H1 (cell line): ENCODE data around the gene ANKRD11. TPM values are rescaled to one million over a fixed set of nuclear protein-coding genes. Genes with fewer than 3 reads are reported as not detected.

Source experiments
- CTCF ChIA-PET: fragments of 300-600 bp; sonication (Branson Sonifier 250); formaldehyde crosslinking; loops from one replicate; lab custom pipeline; 2021; ENCODE audit not compliant: partially characterized antibody; lab: Charles Lee
- POLR2A ChIA-PET: fragments of 300-600 bp; sonication (Branson Sonifier 250); formaldehyde crosslinking; loops from one replicate; lab custom pipeline; 2021; ENCODE audit warnings: inconsistent platforms; ENCODE audit not compliant: partially characterized antibody; lab: Charles Lee
- DNase-seq, 2 experiments: peaks; one replicate each; pipeline versions ENCODE4 v3.0.0 to v3.0.0-alpha.2; 2010 to 2022; ENCODE audit warnings: low spot score in 2 of 2, low read depth in 1 of 2, mixed read lengths in 1 of 2
- FAIRE-seq: peaks from 2 replicates; lab custom pipeline; 2011; peaks lifted over from hg19 to GRCh38; lab: Jason Lieb, UNC
- H2AFZ ChIP-seq: 2 replicates; pipeline ENCODE4 v1.8.1; 2012; ENCODE audit warnings: low read length, inconsistent platforms
- H2AK5ac ChIP-seq: 2 replicates; pipeline ENCODE4 v1.6.1; 2013; ENCODE audit warnings: low read depth, low read length
- H2BK120ac ChIP-seq: replicated peaks from 2 replicates; pipeline ENCODE3; 2013; ENCODE audit warnings: low read depth, low read length, inconsistent platforms
- H2BK12ac ChIP-seq: 2 replicates; pipeline ENCODE4 v1.6.1; 2013; ENCODE audit warnings: low read depth, low read length
- H2BK15ac ChIP-seq: 2 replicates; pipeline ENCODE4 v1.6.1; 2013; ENCODE audit warnings: low read length
- H2BK20ac ChIP-seq: 2 replicates; pipeline ENCODE4 v1.6.1; 2013; ENCODE audit warnings: low read length
- H2BK5ac ChIP-seq: 2 replicates; pipeline ENCODE4 v1.6.1; 2013; ENCODE audit warnings: low read depth, low read length
- H3K14ac ChIP-seq: 2 replicates; pipeline ENCODE4 v1.6.1; 2013; ENCODE audit warnings: inconsistent platforms; ENCODE audit not compliant: insufficient read length
- H3K18ac ChIP-seq: 2 replicates; pipeline ENCODE4 v1.6.1; 2013; ENCODE audit warnings: low read length; ENCODE audit errors: extremely low read depth
- H3K23ac ChIP-seq: 2 replicates; pipeline ENCODE4 v1.6.1; 2013; ENCODE audit warnings: inconsistent platforms; ENCODE audit not compliant: insufficient read length
- H3K23me2 ChIP-seq: 2 replicates; pipeline ENCODE4 v1.6.1; 2013; ENCODE audit warnings: low read depth, low read length
- H3K27ac ChIP-seq: 2 replicates; pipeline ENCODE4 v1.6.1; 2011; ENCODE audit warnings: low read depth, low read length, inconsistent platforms
- H3K27me3 ChIP-seq, 4 experiments: replicated peaks in 1 of 4; 1 replicate in 1 of 4; 2 replicates in 3 of 4; pipeline versions ENCODE4 v1.6.1 to v1.8.1; 2011 to 2013; ENCODE audit warnings: low read length in 3 of 4, mild to moderate bottlenecking in 3 of 4, inconsistent platforms in 2 of 4, mixed read lengths in 2 of 4, moderate library complexity in 1 of 4; ENCODE audit not compliant: control insufficient read depth in 3 of 4, insufficient read depth in 3 of 4; ENCODE audit errors: extremely low read depth in 1 of 4
- H3K36me3 ChIP-seq, 4 experiments: 2 replicates each; pipeline versions ENCODE4 v1.6.1 to v1.8.1; 2011 to 2013; ENCODE audit warnings: mild to moderate bottlenecking in 4 of 4, low read length in 3 of 4, moderate library complexity in 2 of 4, control low read depth in 1 of 4, inconsistent platforms in 1 of 4; ENCODE audit not compliant: insufficient read depth in 4 of 4, control insufficient read depth in 2 of 4
- H3K4ac ChIP-seq: replicated peaks from 2 replicates; pipeline ENCODE3; 2013; ENCODE audit warnings: low read length, low read depth, mixed read lengths, inconsistent platforms; ENCODE audit not compliant: insufficient read length
- H3K4me1 ChIP-seq, 4 experiments: replicated peaks in 1 of 4; 1 replicate in 1 of 4; 2 replicates in 3 of 4; pipeline versions ENCODE4 v1.6.1 to v1.8.1; 2011 to 2013; ENCODE audit warnings: low read length in 3 of 4, inconsistent platforms in 2 of 4, mixed read lengths in 1 of 4; ENCODE audit not compliant: insufficient read depth in 4 of 4, control insufficient read depth in 3 of 4
- H3K4me2 ChIP-seq, 2 experiments: 2 replicates each; pipeline versions ENCODE4 v1.6.1 to v1.8.1; 2011 to 2013; ENCODE audit warnings: low read depth in 2 of 2, low read length in 2 of 2, control low read depth in 1 of 2, inconsistent platforms in 1 of 2, mild to moderate bottlenecking in 1 of 2; ENCODE audit not compliant: insufficient read depth in 1 of 2
- H3K4me3 ChIP-seq, 4 experiments: fragments of 200-600, 300-600 bp in 1 of 4; sonication (generic), shearing (Covaris generic), sonication (Bioruptor Twin) in 1 of 4; 2 replicates each; pipeline versions ENCODE4 v1.5.1 to v1.8.1; 2011 to 2016; ENCODE audit warnings: low read length in 4 of 4, low read depth in 3 of 4, control low read depth in 2 of 4, inconsistent platforms in 2 of 4, mild to moderate bottlenecking in 2 of 4, mixed read lengths in 1 of 4, moderate library complexity in 1 of 4; ENCODE audit not compliant: insufficient read depth in 2 of 4; ENCODE audit errors: extremely low read depth in 1 of 4
- H3K56ac ChIP-seq: replicated peaks from 2 replicates; pipeline ENCODE3; 2013; ENCODE audit warnings: low read depth, mild to moderate bottlenecking, mixed read lengths, low read length, inconsistent platforms; ENCODE audit not compliant: insufficient read length
- H3K79me1 ChIP-seq: 2 replicates; pipeline ENCODE4 v1.6.1; 2013; ENCODE audit warnings: low read depth, low read length, control low read depth
- H3K79me2 ChIP-seq, 2 experiments: 2 replicates each; pipeline versions ENCODE4 v1.6.1 to v1.8.1; 2012 to 2013; ENCODE audit warnings: low read length in 2 of 2, mild to moderate bottlenecking in 2 of 2, inconsistent platforms in 1 of 2; ENCODE audit not compliant: insufficient read depth in 2 of 2, control insufficient read depth in 1 of 2
- H3K9ac ChIP-seq, 4 experiments: replicated peaks in 1 of 4; 1 replicate in 1 of 4; 2 replicates in 3 of 4; pipeline versions ENCODE4 v1.6.1 to v1.8.1; 2011 to 2013; ENCODE audit warnings: low read depth in 3 of 4, low read length in 3 of 4, control low read depth in 2 of 4, mild to moderate bottlenecking in 2 of 4, moderate library complexity in 2 of 4, inconsistent platforms in 1 of 4; ENCODE audit errors: extremely low read depth in 1 of 4
- H3K9me3 ChIP-seq, 2 experiments: 2 replicates each; pipeline versions ENCODE4 v1.6.1 to v1.8.1; 2012 to 2013; ENCODE audit warnings: mild to moderate bottlenecking in 2 of 2, moderate library complexity in 2 of 2, control low read depth in 1 of 2, inconsistent platforms in 1 of 2, low read depth in 1 of 2, low read length in 1 of 2, mixed read lengths in 1 of 2; ENCODE audit not compliant: insufficient read depth in 2 of 2
- H4K20me1 ChIP-seq, 2 experiments: replicated peaks in 1 of 2; 2 replicates each; pipeline versions ENCODE3 to v1.8.1; 2011 to 2013; ENCODE audit warnings: inconsistent platforms in 2 of 2, low read length in 2 of 2, mild to moderate bottlenecking in 1 of 2; ENCODE audit not compliant: insufficient read depth in 2 of 2, control insufficient read depth in 1 of 2
- H4K5ac ChIP-seq: 2 replicates; pipeline ENCODE4 v1.6.1; 2013; ENCODE audit warnings: low read length, low read depth, mixed read lengths, inconsistent platforms; ENCODE audit not compliant: insufficient read length
- H4K8ac ChIP-seq: 2 replicates; pipeline ENCODE4 v1.8.0; 2013; ENCODE audit warnings: mild to moderate bottlenecking, moderate library complexity, low read length, inconsistent platforms; ENCODE audit not compliant: insufficient read depth; ENCODE audit errors: extremely low read depth
- H4K91ac ChIP-seq: replicated peaks from 2 replicates; pipeline ENCODE3; 2013; ENCODE audit warnings: low read length, mixed read lengths, inconsistent platforms; ENCODE audit not compliant: insufficient read length
- EP300 ChIP-seq, 2 experiments: IDR thresholded peaks; 1 replicate in 1 of 2; 2 replicates in 1 of 2; pipeline ENCODE4 v1.6.1; 2011 to 2012; ENCODE audit warnings: low read depth in 2 of 2, low read length in 2 of 2, mild to moderate bottlenecking in 2 of 2, borderline replicate concordance in 1 of 2, inconsistent platforms in 1 of 2, moderate library complexity in 1 of 2
- TAF7 ChIP-seq: optimal IDR thresholded peaks from 2 replicates; pipeline ENCODE3; 2011; ENCODE audit warnings: low read depth, mild to moderate bottlenecking, inconsistent platforms, low read length, moderate library complexity, borderline replicate concordance
- WGBS, 2 experiments: shearing (Covaris generic) in 1 of 2; methylation state at CpG; one replicate each; pipeline versions ENCODE4 v1.1.6 to v1.1.7; 2013 to 2015; ENCODE audit warnings: low lambda C conversion rate in 2 of 2, mixed read lengths in 2 of 2, inconsistent platforms in 1 of 2, low coverage in 1 of 2, missing lambda C conversion rate in 1 of 2; ENCODE audit not compliant: insufficient replicate concordance in 2 of 2, insufficient coverage in 1 of 2, insufficient read length in 1 of 2; ENCODE audit errors: extremely low coverage in 1 of 2, missing lambda C conversion rate in 1 of 2; 5-methylcytosine and 5-hydroxymethylcytosine counted together
- polyA plus RNA-seq, 7 experiments: library from polyadenylated mRNA; depleted of rRNA in 3 of 7; stranded (reverse) in 5 of 7; unstranded in 2 of 7; fragments of >200 nt in 5 of 7; fragments of 200-250 nt in 2 of 7; gene quantifications; 1 replicate in 5 of 7; 2 replicates in 1 of 7; 4 replicates in 1 of 7; pipeline versions ENCODE4 v1.2.1 to v1.2.3, GENCODE V29; 2011 to 2013; ENCODE audit warnings: missing spikeins in 2 of 7, mixed read lengths in 2 of 7
- total RNA-seq: library from RNA; stranded (reverse); fragmentation: NEBNext Ultra II Directional; extraction: Animal tissue kit (Norgen Biotek cat#: 25700); gene quantifications from 2 replicates; pipeline ENCODE4 v1.2.1, GENCODE V29; 2021

Gene ANKRD11
- total and polyA plus RNA-seq, 2 of the 8 experiments (the other 6 are each of a cell fraction or from before 2014, with no cell fraction given): 46.5 to 142 TPM

DNA sequence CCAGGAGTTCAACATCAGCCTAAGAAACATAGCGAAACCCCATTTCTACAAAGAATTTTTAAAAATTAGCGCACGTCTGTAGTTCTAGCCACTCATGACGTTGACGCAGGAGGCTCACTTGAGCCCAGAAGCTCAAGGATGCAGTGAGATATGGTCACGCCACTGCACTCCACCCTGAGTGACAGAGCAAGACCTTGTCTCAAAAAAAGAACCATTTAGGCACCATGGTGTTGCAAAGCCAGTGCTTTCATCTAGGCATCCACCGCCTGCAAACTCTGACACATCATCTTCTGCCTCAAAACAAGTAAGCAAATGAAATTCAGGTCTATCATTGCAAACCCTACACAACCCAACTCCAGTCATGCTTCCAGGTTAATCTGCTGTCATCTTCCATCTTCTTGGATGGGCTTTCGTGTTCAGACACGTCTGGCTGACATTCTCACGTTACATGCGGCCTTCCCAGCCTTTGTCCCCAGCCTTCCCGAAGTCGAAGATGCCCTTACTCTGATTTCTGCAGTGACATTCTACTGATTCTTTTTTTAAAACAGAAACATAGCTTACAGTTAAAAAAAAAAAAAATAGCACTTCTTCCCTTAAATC lies 8.9 kb downstream of the ANKRD11 start:
- no peak overlapping the region for H2BK5ac ChIP-seq
- TF ChIP-seq TAF7: no peak
- no peak for TF ChIP-seq EP300 (IDR thresholded peaks at IDR 0.05; ENCODE audit: borderline replicate concordance in 1 of 2, low read depth in 2 of 2, low read length in 2 of 2)

More for the DNA sequence above, 8.9 kb downstream of the ANKRD11 start:
- no peak overlapping the region for H3K4ac ChIP-seq
- ChIA-PET CTCF (interaction anchor here (1.2 to 2.1 kb wide), 2 partner anchors 9 to 173 kb away, joined by 7 read pairs; no protein-coding TSS in a partner anchor), POLR2A (interaction anchor here (0.8 to 1.1 kb wide), 3 partner anchors 27 to 83 kb away, joined by 3 read pairs; no protein-coding TSS in a partner anchor)
- peaks cover 6% of the 10 kb centered on the region; the same call in 1 of the 2 replicates for H3K79me1 ChIP-seq
- 92% methylated on average over 13 of the region's 13 CpGs; no CpG with 5 or more reads in 1 of the 2 experiments for WGBS, 2 experiments
- no peaks in the 10 kb centered on the region for H3K23me2 ChIP-seq
- DNase-seq (no peak), FAIRE-seq (no peak)
- no peak overlapping the region; a peak in 1 of 4 replicates for H3K4me2 ChIP-seq
- H2BK12ac ChIP-seq: no peak overlapping the region
- no peak overlapping the region for H3K4me3 ChIP-seq
- no peak overlapping the region for H2BK15ac ChIP-seq
- H3K9ac ChIP-seq: no peak overlapping the region
- H3K27ac ChIP-seq: no peak overlapping the region
- no peak overlapping the region for H3K56ac ChIP-seq
- H3K23ac ChIP-seq: no peak overlapping the region
- H4K91ac ChIP-seq: no peak overlapping the region
- H2AK5ac ChIP-seq: no peak overlapping the region
- H3K9me3 ChIP-seq: no peaks in the 10 kb centered on the region
- H3K36me3 ChIP-seq: no peaks in the 10 kb centered on the region
- no peaks in the 10 kb centered on the region for H3K27me3 ChIP-seq
- no peak overlapping the region for H4K8ac ChIP-seq
- no peak overlapping the region for H2BK20ac ChIP-seq
- H4K20me1 ChIP-seq: peaks cover 50 to 53% of the 10 kb centered on the region in 2 experiments
- H4K5ac ChIP-seq: no peak overlapping the region
- no peak overlapping the region for H2AFZ ChIP-seq
- no peak overlapping the region for H3K18ac ChIP-seq
- peaks cover 79 to 100% of the 10 kb centered on the region in 2 experiments for H3K79me2 ChIP-seq
- H3K4me1 ChIP-seq: peaks cover 4 to 21% (median 10%) of the 10 kb centered on the region in 4 experiments
- no peak overlapping the region for H2BK120ac ChIP-seq
- H3K14ac ChIP-seq: no peak overlapping the region
